IPS-18a (cell line): ENCODE results near the gene GNG12.

Experiments
- H3K27ac ChIP-seq: one replicate; pipeline ENCODE4 v1.5.1; 2013; ENCODE audit warnings: low read length
- H3K27me3 ChIP-seq: one replicate; pipeline ENCODE4 v1.6.1; 2013; ENCODE audit warnings: mild to moderate bottlenecking, low read length; ENCODE audit not compliant: control insufficient read depth, insufficient read depth
- H3K36me3 ChIP-seq: one replicate; pipeline ENCODE4 v1.6.1; 2013; ENCODE audit warnings: low read depth, low read length; ENCODE audit not compliant: control insufficient read depth
- H3K4me1 ChIP-seq: one replicate; pipeline ENCODE4 v1.6.1; 2013; ENCODE audit warnings: low read depth, low read length; ENCODE audit not compliant: control insufficient read depth
- H3K4me3 ChIP-seq: one replicate; pipeline ENCODE4 v1.5.1; 2013; ENCODE audit warnings: low read length
- H3K9ac ChIP-seq: one replicate; pipeline ENCODE4 v1.6.1; 2013; ENCODE audit warnings: mild to moderate bottlenecking, low read length, moderate library complexity
- H3K9me3 ChIP-seq: one replicate; pipeline ENCODE4 v1.6.1; 2013; ENCODE audit warnings: low read depth, low read length; ENCODE audit not compliant: control insufficient read depth

The GNG12 gene

GRCh38 chr1:67855961-67856360 is 22.7 kb upstream of the GNG12 start:
- H3K9me3 ChIP-seq: no peaks in the 10 kb centered on the region
- no peak overlapping the region for H3K9ac ChIP-seq
- no peaks in the 10 kb centered on the region for H3K36me3 ChIP-seq
- H3K4me3 ChIP-seq: no peak overlapping the region
- H3K27me3 ChIP-seq: no peaks in the 10 kb centered on the region
- no peak overlapping the region for H3K27ac ChIP-seq
- H3K4me1 ChIP-seq: no peaks in the 10 kb centered on the region

GRCh38 chr1:67855444-67855843 is 22.2 kb upstream of the GNG12 start:
- H3K4me3 ChIP-seq: no peak overlapping the region
- H3K9ac ChIP-seq: no peak overlapping the region
- H3K27ac ChIP-seq: no peak overlapping the region
- H3K9me3 ChIP-seq: no peaks in the 10 kb centered on the region
- no peaks in the 10 kb centered on the region for H3K4me1 ChIP-seq
- H3K36me3 ChIP-seq: no peaks in the 10 kb centered on the region
- no peaks in the 10 kb centered on the region for H3K27me3 ChIP-seq

- H3K9me3 ChIP-seq: no peaks in the 10 kb centered on the region
- no peaks in the 10 kb centered on the region for H3K27me3 ChIP-seq
- no peak overlapping the region for H3K4me3 ChIP-seq
- H3K27ac ChIP-seq: no peak overlapping the region
- H3K9ac ChIP-seq: no peak overlapping the region
- H3K4me1 ChIP-seq: no peaks in the 10 kb centered on the region
- no peaks in the 10 kb centered on the region for H3K36me3 ChIP-seq
Observed at GRCh38 chr1:67853704-67854103, 20.4 kb upstream of the GNG12 start.

- no peak overlapping the region for H3K27ac ChIP-seq
- H3K36me3 ChIP-seq: no peaks in the 10 kb centered on the region
- no peaks in the 10 kb centered on the region for H3K27me3 ChIP-seq
- no peak overlapping the region for H3K4me3 ChIP-seq
- H3K9me3 ChIP-seq: no peaks in the 10 kb centered on the region
- no peaks in the 10 kb centered on the region for H3K4me1 ChIP-seq
- no peak overlapping the region for H3K9ac ChIP-seq
Observed at GRCh38 chr1:67851800-67852199, 18.5 kb upstream of the GNG12 start.

- Histone ChIP-seq H3K4me1 (no peaks in the 10 kb centered on the region), H3K27ac (no peak overlapping the region), H3K9ac (no peak overlapping the region), H3K9me3 (no peaks in the 10 kb centered on the region), H3K4me3 (no peak overlapping the region), H3K36me3 (no peaks in the 10 kb centered on the region), H3K27me3 (no peaks in the 10 kb centered on the region)
Observed at GRCh38 chr1:67850611-67851075, 17.4 kb upstream of the GNG12 start.

GRCh38 chr1:67850151-67850551 is 16.9 kb upstream of the GNG12 start:
- no peak overlapping the region for H3K4me3 ChIP-seq
- no peak overlapping the region for H3K9ac ChIP-seq
- H3K36me3 ChIP-seq: no peaks in the 10 kb centered on the region
- H3K27me3 ChIP-seq: no peaks in the 10 kb centered on the region
- H3K9me3 ChIP-seq: no peaks in the 10 kb centered on the region
- no peak overlapping the region for H3K27ac ChIP-seq
- H3K4me1 ChIP-seq: no peaks in the 10 kb centered on the region

GRCh38 chr1:67847466-67847865 is 14.2 kb upstream of the GNG12 start:
- Histone ChIP-seq H3K4me1 (peaks cover 4% of the 10 kb centered on the region), H3K9me3 (no peaks in the 10 kb centered on the region), H3K27me3 (no peaks in the 10 kb centered on the region)

GRCh38 chr1:67846538-67846937 is 13.3 kb upstream of the GNG12 start:
- peaks cover 8% of the 10 kb centered on the region for H3K4me1 ChIP-seq
- no peaks in the 10 kb centered on the region for H3K9me3 ChIP-seq
- H3K27me3 ChIP-seq: no peaks in the 10 kb centered on the region
- H3K27ac ChIP-seq: no peak overlapping the region
- H3K36me3 ChIP-seq: no peaks in the 10 kb centered on the region
- H3K9ac ChIP-seq: no peak overlapping the region
- H3K4me3 ChIP-seq: no peak overlapping the region

More at GRCh38 chr1:67847466-67847865, 14.2 kb upstream of the GNG12 start:
- H3K4me3 ChIP-seq: no peak overlapping the region
- no peak overlapping the region for H3K27ac ChIP-seq
- H3K9ac ChIP-seq: no peak overlapping the region
- no peaks in the 10 kb centered on the region for H3K36me3 ChIP-seq

GRCh38 chr1:67844988-67845387 is 11.7 kb upstream of the GNG12 start:
- H3K9ac ChIP-seq: no peak overlapping the region
- H3K4me1 ChIP-seq: peaks cover 23% of the 10 kb centered on the region
- H3K9me3 ChIP-seq: no peaks in the 10 kb centered on the region
- no peaks in the 10 kb centered on the region for H3K27me3 ChIP-seq
- H3K4me3 ChIP-seq: no peak overlapping the region
- H3K36me3 ChIP-seq: no peaks in the 10 kb centered on the region
- H3K27ac ChIP-seq: no peak overlapping the region

GRCh38 chr1:67843746-67844145 is 10.5 kb upstream of the GNG12 start:
- Histone ChIP-seq H3K9me3 (no peaks in the 10 kb centered on the region), H3K9ac (no peak overlapping the region), H3K27me3 (no peaks in the 10 kb centered on the region), H3K36me3 (no peaks in the 10 kb centered on the region), H3K27ac (no peak overlapping the region), H3K4me1 (peaks cover 36% of the 10 kb centered on the region), H3K4me3 (no peak overlapping the region)

- Histone ChIP-seq H3K4me1 (peaks cover 40% of the 10 kb centered on the region), H3K4me3 (no peak overlapping the region), H3K9ac (no peak overlapping the region), H3K36me3 (no peaks in the 10 kb centered on the region), H3K27ac (no peak overlapping the region), H3K9me3 (no peaks in the 10 kb centered on the region), H3K27me3 (no peaks in the 10 kb centered on the region)
Observed at GRCh38 chr1:67843331-67843730, 10.1 kb upstream of the GNG12 start.

- Histone ChIP-seq H3K4me3 (peak overlapping the region; percentile 18), H3K36me3 (no peaks in the 10 kb centered on the region), H3K9me3 (no peaks in the 10 kb centered on the region), H3K4me1 (peaks cover 44% of the 10 kb centered on the region), H3K27me3 (peaks cover under 1% of the 10 kb centered on the region), H3K9ac (no peak overlapping the region), H3K27ac (no peak overlapping the region)
Observed at GRCh38 chr1:67840449-67840848, 7.2 kb upstream of the GNG12 start.
